NCI-H69 (cell line): ENCODE data around the gene EXOC6B.
A peak's percentile ranks its signal among the peaks of the same experiment; 100 is the strongest.
"Not testable (repeated sequence)": the region's sequence is repeated elsewhere in the genome, so short reads cannot be mapped to it uniquely, and the experiment has no call there.

Source experiments
- DNase-seq: peaks from one replicate; lab custom pipeline; 2025; lab: John Stamatoyannopoulos, UW

The EXOC6B gene

DNA sequence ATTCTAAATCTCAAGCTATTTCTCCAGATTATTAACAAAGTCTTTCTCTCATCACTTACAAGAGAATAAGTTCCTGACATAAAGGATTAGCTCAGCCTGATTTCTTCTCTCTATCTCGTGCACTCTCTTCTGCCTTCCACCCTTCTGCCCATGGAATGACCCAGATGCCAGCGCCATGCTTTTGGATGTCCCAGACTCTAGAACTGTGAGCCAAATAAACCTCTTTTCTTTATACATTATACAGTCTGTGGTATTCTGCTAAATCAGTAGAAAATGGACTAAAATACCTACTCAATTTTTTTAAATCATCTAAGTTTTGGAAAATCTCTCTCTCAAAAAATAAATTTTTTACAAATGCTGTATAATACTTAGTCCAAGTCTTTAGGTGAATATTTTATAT is 218.6 kb downstream of the EXOC6B start:
- no peak for DNase-seq

DNA sequence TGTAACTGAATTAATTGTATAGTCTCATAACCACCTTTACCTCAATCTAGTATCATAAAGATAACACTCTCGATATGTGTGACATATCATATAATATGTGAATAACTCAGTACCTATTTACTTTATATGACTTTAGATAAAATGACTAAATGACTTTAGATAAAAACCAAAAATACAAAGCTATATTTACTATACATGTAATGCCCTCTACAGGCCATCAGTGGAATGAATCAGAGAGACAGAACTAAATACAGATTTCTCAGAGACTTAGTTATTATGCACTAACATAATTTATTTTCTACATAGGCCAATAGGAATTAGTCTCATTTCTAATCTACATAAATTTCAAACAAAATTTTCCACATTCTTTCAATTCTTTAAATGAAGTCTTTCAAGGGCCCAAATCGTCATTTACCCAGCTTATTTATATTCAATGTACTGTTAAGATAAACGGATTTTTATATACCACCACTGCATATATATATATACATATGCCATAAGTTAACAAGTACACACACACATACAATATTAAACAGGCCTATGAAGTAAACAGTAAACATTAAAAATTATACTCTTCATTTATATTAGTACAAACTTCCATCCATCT is 219.9 kb downstream of the EXOC6B start:
- DNase-seq: peak; percentile 18

DNA sequence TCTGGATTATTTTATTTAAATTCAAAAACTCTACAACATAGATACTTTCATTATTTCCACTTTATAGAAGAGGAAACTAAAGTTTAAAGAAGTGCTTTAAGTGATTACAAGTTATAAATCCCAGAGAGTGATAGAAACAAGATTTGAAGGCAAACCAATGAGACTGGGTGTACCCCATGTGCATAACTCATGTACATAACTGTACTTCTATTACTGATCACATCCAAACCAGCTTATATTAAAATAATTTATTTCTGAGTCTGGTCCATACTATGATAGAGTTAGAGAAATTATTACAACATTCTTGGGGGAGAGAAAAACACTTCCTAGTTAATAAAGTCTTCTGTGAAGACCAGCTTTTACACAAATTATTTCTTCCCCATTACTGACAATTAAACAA is 221.4 kb downstream of the EXOC6B start:
- no peak for DNase-seq

DNA sequence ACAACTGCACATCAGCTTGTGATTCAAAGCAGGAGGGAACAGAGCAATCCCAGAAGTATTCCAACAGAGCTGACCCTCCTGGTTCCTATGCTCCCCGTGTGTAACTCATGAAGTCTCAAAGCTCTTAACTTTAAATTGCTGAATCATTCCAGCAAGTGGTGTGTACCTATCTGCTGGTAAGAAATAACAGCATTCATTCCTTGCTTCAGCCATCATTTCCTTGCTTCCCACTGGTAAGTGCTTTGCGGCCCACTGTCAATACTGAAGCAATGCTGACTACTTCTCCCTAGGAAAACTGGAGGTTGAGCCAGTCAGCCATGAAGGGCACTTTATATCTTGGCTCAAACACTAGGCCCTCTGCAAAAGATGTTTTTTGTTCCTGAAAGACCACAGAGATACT is 222.4 kb downstream of the EXOC6B start:
- DNase-seq: no peak

DNA sequence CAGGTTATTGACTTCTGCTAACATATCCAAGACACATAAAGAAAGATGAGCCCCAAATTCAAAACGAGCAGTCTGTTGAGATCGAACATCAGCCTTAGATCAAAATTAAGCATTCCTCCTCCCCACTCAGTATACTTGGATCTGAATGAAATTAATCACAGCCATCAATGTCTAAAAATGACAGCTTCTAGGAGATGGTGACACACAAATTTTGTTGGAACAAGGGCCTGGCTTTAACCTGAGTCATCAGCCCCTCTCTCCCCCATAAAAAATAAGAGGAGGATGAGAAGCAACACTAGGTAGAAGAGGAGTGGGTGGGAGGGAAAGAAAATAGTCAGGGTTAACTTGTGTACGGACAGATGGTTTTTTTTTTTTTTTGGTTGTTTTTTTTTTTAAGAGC is 223.1 kb downstream of the EXOC6B start:
- no peak for DNase-seq

DNA sequence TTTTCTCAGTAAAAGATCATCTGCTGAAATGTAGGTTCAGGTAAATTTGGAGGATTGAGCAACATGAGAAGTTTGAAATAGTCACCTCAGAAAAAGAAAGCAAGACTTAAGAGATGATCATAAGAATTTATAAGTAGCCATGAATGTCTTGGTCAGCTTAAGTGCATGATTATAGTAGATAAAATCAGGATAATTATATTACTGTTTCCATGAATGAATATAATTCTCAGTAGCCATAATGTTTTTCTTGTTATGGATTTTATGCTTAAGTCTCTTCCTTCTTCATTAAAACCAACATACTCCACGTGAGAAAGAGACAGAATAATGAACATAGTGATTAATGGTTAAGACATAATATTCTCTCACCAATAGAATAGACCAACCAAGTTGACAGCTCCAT is 223.7 kb downstream of the EXOC6B start:
- no peak for DNase-seq

DNA sequence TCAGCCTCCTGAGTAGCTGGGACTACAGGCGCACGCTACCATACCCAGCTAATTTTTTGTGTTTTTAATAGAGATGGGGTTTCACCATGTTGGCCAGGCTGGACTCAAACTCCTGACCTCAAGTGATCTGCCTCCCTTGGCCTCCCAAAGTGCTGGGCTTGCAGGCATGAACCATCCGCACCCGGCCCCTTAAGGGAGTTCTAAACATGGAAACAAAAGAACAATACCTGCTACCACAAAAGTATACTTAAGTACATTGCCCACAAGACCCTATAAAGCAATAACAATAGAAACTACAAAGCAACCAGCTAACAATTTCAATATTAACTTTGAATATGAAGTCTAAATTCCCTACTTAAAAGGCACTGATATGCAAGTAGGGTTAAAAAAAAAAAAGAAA is 242.0 kb downstream of the EXOC6B start:
- not testable (repeated sequence) for DNase-seq

DNA sequence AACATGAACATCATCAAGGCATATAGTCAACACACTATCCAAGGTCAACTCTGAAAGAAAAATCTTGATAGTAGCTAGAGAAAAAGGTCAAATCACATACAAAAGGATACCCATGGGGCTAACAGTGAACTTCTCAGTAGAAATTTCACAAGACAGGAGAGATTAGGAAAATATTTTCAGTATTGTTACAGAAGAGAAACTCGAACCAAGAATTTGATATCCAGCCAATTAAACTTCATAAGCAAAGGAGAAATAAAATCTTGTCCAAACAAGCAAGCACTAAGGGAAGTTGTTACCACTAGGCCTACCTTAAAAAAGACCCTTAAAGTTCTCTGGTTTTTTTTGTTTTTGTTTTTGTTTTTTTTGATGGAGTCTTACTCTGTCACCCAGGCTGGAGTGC is 242.5 kb downstream of the EXOC6B start:
- no peak for DNase-seq

DNA sequence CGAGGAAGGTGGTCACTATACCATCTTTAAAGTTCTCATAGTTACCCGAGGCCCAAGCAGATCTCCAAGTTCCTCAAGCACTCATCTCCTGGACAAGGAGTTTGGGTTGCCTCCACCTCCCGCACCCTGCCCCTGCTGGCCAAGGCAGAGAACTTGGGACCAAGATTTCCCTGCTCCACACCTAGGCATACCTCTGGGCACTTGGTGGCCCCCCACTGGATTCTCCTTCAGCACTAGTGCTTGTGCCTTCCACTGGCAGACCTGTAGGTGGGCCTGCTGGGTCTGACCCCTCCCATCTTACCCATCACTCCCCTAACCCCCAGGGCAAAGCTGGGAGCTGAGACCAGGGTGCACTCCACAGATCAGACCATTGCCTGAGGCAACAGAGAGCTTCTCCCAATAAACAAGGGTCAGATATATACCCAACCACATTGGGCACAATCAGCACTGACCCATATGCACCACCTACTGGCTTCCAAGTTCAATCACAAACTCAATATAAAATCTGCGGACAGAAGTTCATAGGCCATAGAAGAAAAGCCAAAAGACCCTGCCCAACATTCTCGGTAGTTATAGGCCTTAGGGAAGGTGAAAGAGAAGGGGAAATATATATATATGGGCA is 244.2 kb downstream of the EXOC6B start:
- peak; percentile 5 for DNase-seq

DNA sequence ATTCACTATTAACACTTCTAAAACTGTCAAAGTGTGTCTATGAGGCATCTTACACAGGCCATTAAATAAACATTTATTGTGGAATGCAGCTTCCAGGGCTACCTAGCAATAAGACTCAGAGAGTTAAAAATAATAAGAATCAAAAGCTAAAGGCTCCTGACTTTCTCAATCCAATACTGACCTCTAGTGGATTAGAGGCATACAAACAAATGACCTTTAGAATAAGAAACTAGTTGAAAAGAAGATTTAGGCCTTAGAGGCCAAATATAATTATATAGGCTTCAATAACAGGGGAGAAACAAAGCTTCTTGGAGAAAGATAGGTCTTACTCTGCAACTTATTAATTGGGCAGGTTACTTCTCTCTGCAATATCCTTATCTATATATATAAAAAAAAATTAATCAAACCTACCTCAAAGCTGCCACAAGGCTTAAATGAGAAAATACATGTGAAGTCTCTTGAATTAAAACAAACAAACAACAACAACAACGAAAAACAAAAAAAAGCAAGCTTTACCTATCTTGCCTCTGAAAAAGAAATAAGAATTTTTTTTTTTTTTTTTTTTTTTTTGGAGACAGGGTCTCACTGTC is 246.1 kb downstream of the EXOC6B start:
- peak; percentile 53 for DNase-seq

DNA sequence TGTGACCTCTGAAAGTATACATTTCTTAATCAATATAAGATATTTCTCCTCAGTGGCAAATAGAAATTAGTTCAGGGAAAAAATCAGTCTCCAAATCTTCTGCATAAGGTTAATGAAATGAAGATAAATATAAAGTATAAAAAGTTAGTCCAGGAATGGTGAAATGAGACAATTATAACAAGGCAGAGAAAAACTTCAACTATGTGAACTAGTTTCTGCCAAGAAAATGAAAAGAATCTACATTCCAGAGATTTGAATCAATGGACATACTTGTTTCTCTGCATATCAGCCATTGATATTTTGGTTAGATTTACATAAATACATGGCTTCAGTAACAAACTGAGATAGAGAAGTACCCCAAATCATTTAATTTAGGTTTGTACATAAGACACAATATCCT is 249.0 kb downstream of the EXOC6B start:
- no peak for DNase-seq

DNA sequence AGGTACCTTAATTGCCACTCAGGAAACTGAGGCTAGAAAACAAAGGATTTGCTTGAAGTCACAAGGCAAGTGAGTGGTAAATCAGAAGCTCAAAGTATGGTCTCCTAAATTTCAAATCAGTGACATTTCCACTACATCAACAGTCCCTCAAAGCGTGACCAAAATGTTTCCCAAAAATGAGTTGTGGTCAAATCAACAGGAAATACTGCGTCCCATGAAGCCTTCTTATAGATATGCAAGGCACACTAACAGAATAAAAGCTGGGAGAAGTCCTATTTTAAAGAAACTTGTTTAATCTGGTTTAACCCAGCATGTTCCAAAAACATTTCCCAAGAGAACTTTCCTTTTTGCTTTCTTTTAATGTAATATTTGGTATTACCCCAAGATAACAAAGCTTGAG is 249.4 kb downstream of the EXOC6B start:
- DNase-seq: no peak

DNA sequence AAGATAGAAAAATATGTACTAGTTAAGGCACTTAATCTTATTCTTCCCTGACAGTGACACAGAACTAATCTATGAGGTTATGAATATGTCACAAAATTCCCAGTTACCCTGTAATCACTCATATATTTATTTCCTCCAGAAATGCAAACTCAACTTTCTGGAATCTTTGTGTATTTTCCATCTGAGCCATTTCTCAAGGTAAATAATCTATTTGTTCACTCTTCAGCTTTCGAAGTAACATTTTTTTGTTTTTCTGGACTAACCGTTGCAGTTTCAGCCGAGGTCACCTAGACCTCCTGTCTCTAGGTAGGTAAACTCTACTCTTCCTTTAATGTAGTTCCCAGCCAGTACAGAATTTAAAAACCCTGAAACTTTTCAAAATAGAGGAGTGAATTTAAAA is 250.9 kb downstream of the EXOC6B start:
- no peak for DNase-seq

DNA sequence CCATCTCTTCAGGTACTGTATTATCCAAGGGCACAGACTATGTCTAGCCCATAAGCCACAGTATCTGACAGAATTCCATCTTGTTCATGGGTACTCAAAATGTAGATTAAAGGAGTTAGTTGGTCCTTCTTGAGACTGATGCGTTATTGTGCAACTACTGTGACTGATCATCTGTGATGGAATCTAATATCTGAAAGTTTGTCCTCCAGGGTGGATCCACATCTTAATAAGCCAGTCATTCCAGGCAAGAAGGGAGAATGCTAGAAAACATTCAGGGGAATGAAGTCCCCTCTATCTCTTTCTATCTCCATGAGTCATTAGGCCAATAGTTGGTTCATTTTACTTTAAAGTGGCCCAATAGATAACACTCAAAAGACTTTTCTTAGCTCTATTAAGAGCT is 252.6 kb downstream of the EXOC6B start:
- no peak for DNase-seq

DNA sequence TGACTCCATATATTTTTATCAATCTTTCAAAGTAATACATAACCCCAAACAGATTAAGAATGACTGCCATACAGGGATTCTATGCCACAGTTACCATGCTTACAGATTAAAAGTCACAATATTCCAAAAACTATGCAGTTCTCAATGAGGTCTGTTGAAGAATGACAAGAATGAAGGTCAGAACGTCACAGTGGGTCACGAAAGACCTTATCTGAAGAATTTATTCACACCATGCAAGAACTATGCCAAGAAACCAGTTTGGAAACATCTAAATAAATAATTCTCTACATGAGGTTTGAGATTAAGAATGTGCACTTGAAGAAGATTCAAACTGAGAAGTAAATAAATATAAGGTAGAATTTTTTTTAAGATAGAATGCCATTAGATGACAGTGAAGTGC is 253.3 kb downstream of the EXOC6B start:
- no peak for DNase-seq

DNA sequence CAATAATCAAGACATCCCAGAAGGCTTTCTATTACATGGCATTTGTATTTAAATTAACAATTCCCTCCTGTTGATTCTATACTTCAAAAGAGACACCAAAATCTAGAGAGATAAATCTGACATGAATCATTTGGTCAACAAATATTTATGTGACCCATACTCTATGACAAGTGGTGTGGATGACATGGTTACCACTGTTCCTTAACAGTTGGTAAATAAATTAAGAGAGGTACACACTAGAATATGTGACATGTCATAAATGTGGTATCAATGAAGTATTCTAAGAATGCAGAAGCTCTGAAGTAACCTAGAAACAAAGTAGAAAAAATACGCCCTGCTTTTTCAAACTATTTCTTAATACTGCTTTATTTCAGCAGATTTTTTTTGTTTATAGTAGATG is 255.4 kb downstream of the EXOC6B start:
- DNase-seq: no peak

DNA sequence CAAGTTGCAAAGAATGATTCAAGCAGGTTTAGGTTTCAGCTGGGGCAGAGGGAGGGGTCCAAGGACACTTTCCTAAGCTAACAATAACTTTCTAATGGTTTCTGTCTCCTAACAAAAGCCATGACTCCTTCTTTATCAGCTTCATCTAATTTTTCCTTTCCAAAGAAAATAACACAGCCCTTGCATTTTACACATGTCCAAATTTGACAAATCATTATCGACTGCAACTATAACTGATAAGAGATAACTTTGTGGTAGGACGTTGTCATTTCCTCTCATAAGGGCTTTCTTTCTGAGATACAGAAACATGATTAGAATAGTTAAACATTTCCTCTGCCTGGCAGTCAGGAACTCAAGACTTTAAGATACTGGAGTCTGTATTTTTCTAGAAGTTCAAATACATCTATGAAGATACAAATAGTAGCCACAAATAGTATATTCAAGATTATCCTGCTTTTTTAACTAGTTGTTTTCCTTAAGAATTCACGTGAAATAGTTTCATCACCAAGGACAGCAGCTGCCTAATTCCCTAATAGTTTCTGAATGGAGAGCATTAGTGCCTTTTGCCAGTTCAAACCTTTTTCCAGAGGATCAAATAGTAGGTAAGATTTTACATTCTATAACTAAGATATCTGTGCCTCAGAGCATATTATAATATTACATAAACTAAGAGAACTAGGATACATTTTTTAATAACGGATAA is 263.2 kb downstream of the EXOC6B start:
- no peak for DNase-seq

DNA sequence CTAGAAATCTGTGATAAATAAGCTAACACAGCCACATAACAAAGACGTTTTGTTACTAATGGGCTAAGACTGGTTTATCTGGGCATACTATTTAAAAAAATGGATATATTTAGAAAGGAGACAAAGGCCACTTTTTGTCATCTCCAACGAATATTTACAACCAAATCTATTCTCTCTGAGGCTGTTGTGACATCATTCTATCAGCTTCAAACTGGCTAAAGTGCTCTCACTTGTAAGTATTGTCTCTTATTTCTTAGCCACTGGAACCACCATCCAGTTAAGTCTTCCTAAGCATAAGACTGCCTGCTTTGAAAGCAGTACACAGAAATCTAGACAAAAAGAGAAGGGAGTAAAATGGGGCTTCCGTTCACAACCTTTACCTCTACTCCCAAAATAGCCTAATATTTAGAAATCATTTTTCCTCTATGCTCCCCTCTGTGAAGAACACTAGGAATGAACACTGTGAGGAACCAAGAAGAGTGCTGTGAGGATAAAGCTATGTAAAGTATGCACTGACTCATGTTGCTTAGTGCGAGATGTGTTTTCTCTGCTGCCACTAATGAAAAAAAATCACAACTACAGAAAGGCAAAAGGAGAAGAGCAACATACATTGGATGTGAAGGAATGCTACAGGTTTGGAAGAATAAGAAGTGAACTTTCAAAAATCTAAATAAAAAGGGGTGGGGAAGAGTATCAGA is 264.1 kb downstream of the EXOC6B start:
- DNase-seq: no peak

DNA sequence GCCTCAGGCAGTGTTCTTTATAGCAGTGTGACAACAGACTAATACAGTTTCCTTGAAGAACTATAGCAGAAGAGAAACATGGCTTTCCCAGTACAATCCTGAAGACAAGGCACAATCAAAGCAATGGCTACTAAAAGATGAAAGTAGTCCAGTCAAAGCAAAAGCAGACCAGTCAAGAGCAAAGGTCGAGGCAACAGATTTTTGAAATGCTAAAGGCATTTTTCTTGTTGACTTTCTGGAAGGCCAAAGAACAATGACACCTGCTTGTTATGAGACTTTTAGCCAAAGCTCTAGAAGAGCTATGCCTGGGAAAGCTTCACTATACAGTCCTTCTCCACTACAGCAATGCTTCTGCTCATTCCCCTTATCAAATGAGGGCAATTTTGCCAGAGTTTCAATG is 269.9 kb downstream of the EXOC6B start:
- no peak for DNase-seq

DNA sequence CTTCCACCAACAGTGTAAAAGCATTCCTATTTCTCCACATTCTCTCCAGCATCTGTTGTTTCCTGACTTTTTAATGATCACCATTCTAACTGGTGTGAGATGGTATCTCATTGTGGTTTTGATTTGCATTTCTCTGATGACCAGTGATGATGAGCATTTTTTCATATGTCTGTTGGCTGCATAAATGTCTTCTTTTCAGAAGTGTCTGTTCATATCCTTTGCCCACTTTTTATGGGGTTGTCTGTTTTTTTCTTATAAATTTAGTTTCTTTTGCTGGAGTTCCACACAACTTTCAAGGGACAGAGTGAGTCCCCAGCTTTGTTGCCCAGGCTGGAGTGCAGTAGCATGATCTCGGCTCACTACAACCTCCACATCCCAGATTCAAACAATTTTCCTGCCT is 270.5 kb downstream of the EXOC6B start:
- not testable (repeated sequence) for DNase-seq

DNA sequence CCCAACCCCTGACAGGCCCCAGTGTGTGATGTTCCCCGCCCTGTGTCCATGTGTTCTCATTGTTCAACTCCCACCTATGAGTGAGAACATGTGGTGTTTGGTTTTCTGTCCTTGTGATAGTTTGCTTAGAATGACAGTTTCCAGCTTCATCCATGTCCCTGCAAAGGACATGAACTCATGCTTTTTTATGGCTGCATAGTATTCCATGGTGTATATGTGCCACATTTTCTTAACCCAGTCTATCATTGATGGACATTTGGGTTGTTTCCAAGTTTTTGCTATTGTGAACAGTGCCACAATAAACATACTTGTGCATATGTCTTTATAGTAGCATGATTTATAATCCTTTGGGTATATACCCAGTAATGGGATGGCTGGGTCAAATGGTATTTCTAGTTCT is 270.9 kb downstream of the EXOC6B start:
- not testable (repeated sequence) for DNase-seq

DNA sequence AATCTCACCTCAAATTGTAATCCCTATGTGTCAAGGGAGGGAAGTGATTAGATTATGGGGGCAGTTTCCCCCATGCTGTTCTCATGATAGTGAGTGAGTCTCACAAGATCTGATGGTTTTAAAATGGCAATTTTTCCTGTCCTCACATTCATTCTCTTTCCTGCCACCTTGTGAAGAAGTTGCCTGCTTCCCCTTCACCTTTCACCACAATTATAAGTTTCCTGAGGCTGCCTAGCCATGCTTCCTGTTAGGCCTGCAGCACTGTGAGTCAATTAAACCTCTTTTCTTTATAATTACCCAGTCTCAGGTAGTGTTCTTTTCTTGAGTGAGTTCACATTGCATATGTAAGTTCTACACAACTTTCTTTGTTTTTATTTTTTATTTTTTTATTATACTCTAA is 271.5 kb downstream of the EXOC6B start:
- DNase-seq: peak; percentile 0
